Keratinocyte (primary cell): ENCODE results near the gene STIM1. TPM values are rescaled to one million over a fixed set of nuclear protein-coding genes. Genes with fewer than 3 reads are reported as not detected.

ENCODE experiments used
- DNase-seq: peaks from one replicate; pipeline ENCODE4 v3.0.0-alpha.2; 2011; ENCODE audit warnings: low read depth, missing footprints, low spot score
- FAIRE-seq: peaks from 2 replicates; lab custom pipeline; 2011; peaks lifted over from hg19 to GRCh38; lab: Jason Lieb, UNC
- H2AFZ ChIP-seq: 2 replicates; pipeline ENCODE4 v1.6.0; 2012; ENCODE audit warnings: low read length, control low read depth, inconsistent platforms; ENCODE audit not compliant: control insufficient read depth
- H3K27ac ChIP-seq: 2 replicates; pipeline ENCODE4 v1.5.1; 2011; ENCODE audit warnings: low read length; ENCODE audit not compliant: control insufficient read depth, insufficient read depth
- H3K27me3 ChIP-seq: 3 replicates; pipeline ENCODE4 v1.6.0; 2011; ENCODE audit warnings: low read length; ENCODE audit not compliant: control insufficient read depth, insufficient read depth; ENCODE audit errors: extremely low read depth
- H3K36me3 ChIP-seq, 2 experiments: 2 replicates in 1 of 2; 3 replicates in 1 of 2; pipeline ENCODE4 v1.5.1; 2011; ENCODE audit warnings: low read length in 2 of 2, mild to moderate bottlenecking in 1 of 2; ENCODE audit not compliant: control insufficient read depth in 2 of 2, insufficient read depth in 2 of 2; ENCODE audit errors: extremely low read depth in 1 of 2
- H3K4me1 ChIP-seq: 3 replicates; pipeline ENCODE4 v1.5.1; 2011; ENCODE audit warnings: low read length; ENCODE audit not compliant: control insufficient read depth, insufficient read depth; ENCODE audit errors: extremely low read depth
- H3K4me2 ChIP-seq: 3 replicates; pipeline ENCODE4 v1.6.0; 2011; ENCODE audit warnings: low read depth, low read length; ENCODE audit not compliant: control insufficient read depth, insufficient read depth; ENCODE audit errors: extremely low read depth
- H3K4me3 ChIP-seq, 3 experiments: fragments of 200-600 bp in 1 of 3; sonication (generic) in 1 of 3; 2 replicates in 2 of 3; 3 replicates in 1 of 3; pipeline ENCODE4 v1.5.1; 2011 to 2016; ENCODE audit warnings: low read length in 3 of 3, mild to moderate bottlenecking in 3 of 3, control low read depth in 2 of 3, inconsistent platforms in 1 of 3, low read depth in 1 of 3, mixed read lengths in 1 of 3, mixed run types in 1 of 3, moderate library complexity in 1 of 3; ENCODE audit not compliant: control insufficient read depth in 2 of 3, insufficient read depth in 2 of 3; ENCODE audit errors: extremely low read depth in 1 of 3
- H3K79me2 ChIP-seq: 2 replicates; pipeline ENCODE4 v1.6.0; 2012; ENCODE audit warnings: low read length; ENCODE audit not compliant: control insufficient read depth, insufficient read depth
- H3K9ac ChIP-seq: 3 replicates; pipeline ENCODE4 v1.6.0; 2011; ENCODE audit warnings: low read length; ENCODE audit not compliant: control insufficient read depth, insufficient read depth; ENCODE audit errors: extremely low read depth
- H3K9me1 ChIP-seq: 3 replicates; pipeline ENCODE4 v1.6.0; 2011; ENCODE audit warnings: low read length; ENCODE audit not compliant: control insufficient read depth, insufficient read depth; ENCODE audit errors: extremely low read depth
- H3K9me3 ChIP-seq: 2 replicates; pipeline ENCODE4 v1.5.1; 2012; ENCODE audit warnings: low read depth, low read length; ENCODE audit not compliant: control insufficient read depth
- H4K20me1 ChIP-seq: 3 replicates; pipeline ENCODE4 v1.6.0; 2011; ENCODE audit warnings: low read length; ENCODE audit not compliant: control insufficient read depth, insufficient read depth; ENCODE audit errors: extremely low read depth
- EZH2 ChIP-seq: IDR thresholded peaks from one replicate; pipeline ENCODE4 v1.6.1; 2012; ENCODE audit warnings: inconsistent platforms, mild to moderate bottlenecking, low read length, moderate library complexity
- dilution Hi-C: fragments of 300-500 bp; cut with MboI; formaldehyde crosslinking; loops from one replicate; pipeline ENCODE4 v1.7.0; 2020; ENCODE audit warnings: low sequenced_read_pairs; ENCODE audit not compliant: extremely low pct_ligation_motif_present
- polyA plus RNA-seq, 5 experiments: library from polyadenylated mRNA; depleted of rRNA in 3 of 5; stranded (reverse) in 3 of 5; stranded (forward) in 1 of 5; unstranded in 1 of 5; fragments of >200 nt; gene quantifications; 1 replicate in 1 of 5; 2 replicates in 3 of 5; 3 replicates in 1 of 5; pipeline versions ENCODE4 v1.2.1 to v1.2.3, GENCODE V29; 2011 to 2012; ENCODE audit warnings: missing spikeins in 2 of 5, low read depth in 1 of 5, low replicate concordance in 1 of 5
- TF ChIP-seq, protein P1 (sequence below), 3 experiments: IDR thresholded peaks in 1 of 3; conservative IDR thresholded peaks in 1 of 3; optimal IDR thresholded peaks in 1 of 3; 2 replicates in 2 of 3; 3 replicates in 1 of 3; pipeline versions ENCODE3 to v1.5.1; 2011; ENCODE audit warnings: low read length in 3 of 3, mild to moderate bottlenecking in 3 of 3, moderate library complexity in 2 of 3, control low read depth in 1 of 3, inconsistent platforms in 1 of 3; ENCODE audit not compliant: insufficient read depth in 2 of 3; ENCODE audit errors: extremely low read depth in 1 of 3

The STIM1 gene
- polyA plus RNA-seq, 1 donor (not counting 4 experiments of a cell fraction or from before 2014, with no cell fraction given): 23.7 TPM

DNA sequence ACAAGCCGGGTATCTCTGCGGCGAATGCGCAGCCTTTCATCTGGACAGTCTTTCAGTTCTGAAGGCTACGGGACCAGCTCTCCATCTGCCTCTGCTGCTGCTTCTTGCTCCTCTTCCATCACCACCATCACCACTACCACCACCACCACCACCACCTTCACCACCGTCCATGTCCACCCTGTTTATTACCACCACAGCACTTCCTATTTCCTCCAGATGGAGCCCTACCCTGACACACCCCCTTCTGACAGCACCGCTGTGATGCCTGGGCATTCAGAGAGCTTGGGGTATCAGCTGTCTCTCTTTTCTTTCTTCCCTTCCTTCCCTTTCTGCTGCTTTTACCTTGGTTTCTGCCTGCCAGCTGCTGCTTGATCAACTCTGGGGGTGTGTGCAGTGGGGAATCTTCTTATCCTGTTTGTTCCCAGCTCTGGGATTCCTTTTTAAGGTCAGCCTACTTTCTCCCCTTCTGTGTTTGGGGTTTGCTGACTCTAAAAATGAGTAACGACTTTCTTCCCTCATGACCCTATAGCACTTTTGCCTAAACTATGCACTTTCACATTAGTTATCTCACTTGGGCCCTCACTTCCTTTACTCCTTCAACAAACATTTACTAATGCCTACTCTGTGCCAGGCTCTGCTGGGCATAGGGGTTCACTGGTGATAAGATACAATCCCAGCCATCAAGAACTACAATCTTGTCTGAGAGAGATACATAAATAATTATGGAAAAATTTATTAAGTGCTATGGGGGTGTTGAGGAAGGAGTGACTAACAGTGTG, 231.3 kb downstream of the STIM1 start:
- Histone ChIP-seq H3K36me3 (peaks cover 10 to 20% of the 10 kb centered on the region in 2 experiments), H3K27ac (no peak overlapping the region), H3K9ac (no peak overlapping the region), H3K9me3 (no peaks in the 10 kb centered on the region), H3K27me3 (no peaks in the 10 kb centered on the region), H3K4me3 (no peak overlapping the region), H3K4me1 (no peaks in the 10 kb centered on the region), H3K9me1 (no peaks in the 10 kb centered on the region), H3K4me2 (no peak overlapping the region), H4K20me1 (no peaks in the 10 kb centered on the region), H2AFZ (no peak overlapping the region), H3K79me2 (no peaks in the 10 kb centered on the region)
- DNase-seq (no peak), FAIRE-seq (no peak)
- no peak for TF ChIP-seq EZH2
- TF ChIP-seq, protein P1, sequence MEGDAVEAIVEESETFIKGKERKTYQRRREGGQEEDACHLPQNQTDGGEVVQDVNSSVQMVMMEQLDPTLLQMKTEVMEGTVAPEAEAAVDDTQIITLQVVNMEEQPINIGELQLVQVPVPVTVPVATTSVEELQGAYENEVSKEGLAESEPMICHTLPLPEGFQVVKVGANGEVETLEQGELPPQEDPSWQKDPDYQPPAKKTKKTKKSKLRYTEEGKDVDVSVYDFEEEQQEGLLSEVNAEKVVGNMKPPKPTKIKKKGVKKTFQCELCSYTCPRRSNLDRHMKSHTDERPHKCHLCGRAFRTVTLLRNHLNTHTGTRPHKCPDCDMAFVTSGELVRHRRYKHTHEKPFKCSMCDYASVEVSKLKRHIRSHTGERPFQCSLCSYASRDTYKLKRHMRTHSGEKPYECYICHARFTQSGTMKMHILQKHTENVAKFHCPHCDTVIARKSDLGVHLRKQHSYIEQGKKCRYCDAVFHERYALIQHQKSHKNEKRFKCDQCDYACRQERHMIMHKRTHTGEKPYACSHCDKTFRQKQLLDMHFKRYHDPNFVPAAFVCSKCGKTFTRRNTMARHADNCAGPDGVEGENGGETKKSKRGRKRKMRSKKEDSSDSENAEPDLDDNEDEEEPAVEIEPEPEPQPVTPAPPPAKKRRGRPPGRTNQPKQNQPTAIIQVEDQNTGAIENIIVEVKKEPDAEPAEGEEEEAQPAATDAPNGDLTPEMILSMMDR (optimal IDR thresholded peaks at IDR 0.05 in 1 of 3, IDR thresholded peaks at IDR 0.05 in 1 of 3, conservative IDR thresholded peaks at IDR 0.05 in 1 of 3; ENCODE audit: extremely low read depth in 1 of 3, insufficient read depth in 2 of 3, low read length in 3 of 3): no peak
- dilution Hi-C loops: no loop called here

DNA sequence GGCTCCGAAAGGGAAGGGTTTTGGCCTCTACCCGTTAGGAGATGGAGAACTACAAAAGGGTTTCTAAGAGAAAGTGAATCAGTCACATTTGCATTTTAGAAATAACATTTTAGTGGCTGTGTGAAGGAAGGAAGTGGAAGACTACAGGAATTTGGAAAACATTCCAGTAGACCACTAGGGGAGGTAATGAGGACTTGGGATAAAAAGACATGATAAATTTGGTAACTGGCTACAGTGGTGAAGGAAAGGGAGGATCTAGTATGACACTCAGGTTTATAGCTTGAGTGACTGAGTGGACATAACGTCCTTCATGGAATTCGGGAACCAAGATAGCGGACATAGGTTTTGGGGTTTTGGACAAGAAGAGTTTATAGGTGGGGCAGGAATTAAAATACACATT, 232.1 kb downstream of the STIM1 start:
- no peak for FAIRE-seq

More for the DNA sequence above, 232.1 kb downstream of the STIM1 start:
- dilution Hi-C loops: no loop called here
- no peaks in the 10 kb centered on the region for H4K20me1 ChIP-seq
- DNase-seq: no peak
- no peak overlapping the region for H3K27ac ChIP-seq
- no peak overlapping the region for H3K9ac ChIP-seq
- H3K79me2 ChIP-seq: no peaks in the 10 kb centered on the region
- H2AFZ ChIP-seq: no peak overlapping the region
- no peaks in the 10 kb centered on the region for H3K9me3 ChIP-seq
- TF ChIP-seq, protein P1 (optimal IDR thresholded peaks at IDR 0.05 in 1 of 3, IDR thresholded peaks at IDR 0.05 in 1 of 3, conservative IDR thresholded peaks at IDR 0.05 in 1 of 3; ENCODE audit: extremely low read depth in 1 of 3, insufficient read depth in 2 of 3, low read length in 3 of 3): peak in 1 of 3 experiments; percentile 31
- no peak for TF ChIP-seq EZH2
- H3K36me3 ChIP-seq: peaks cover 9 to 20% of the 10 kb centered on the region in 2 experiments
- H3K27me3 ChIP-seq: no peaks in the 10 kb centered on the region
- no peak overlapping the region for H3K4me3 ChIP-seq
- no peak overlapping the region for H3K4me2 ChIP-seq
- no peaks in the 10 kb centered on the region for H3K9me1 ChIP-seq
- no peaks in the 10 kb centered on the region for H3K4me1 ChIP-seq
